Loucy (cell line): ENCODE results near the gene LGALS9C.
"Not testable (repeated sequence)": the region's sequence is repeated elsewhere in the genome, so short reads cannot be mapped to it uniquely, and the experiment has no call there.

ENCODE experiments used
- H2AFZ ChIP-seq: fragments of 200-600 bp; sonication (generic); 2 replicates; pipeline ENCODE4 v1.6.0; 2016; ENCODE audit warnings: antibody characterized with exemption, mild to moderate bottlenecking, low read length, moderate library complexity
- H3F3A ChIP-seq: fragments of 200-600 bp; 2 replicates; pipeline ENCODE4 v1.6.0; 2016; ENCODE audit warnings: antibody characterized with exemption, low read depth, mild to moderate bottlenecking
- H3K27me3 ChIP-seq: fragments of 200-600 bp; sonication (generic); 2 replicates; pipeline ENCODE4 v1.6.1; 2014; ENCODE audit warnings: low read length, mild to moderate bottlenecking; ENCODE audit not compliant: insufficient read depth, poor library complexity, severe bottlenecking
- H3K36me3 ChIP-seq: fragments of 200-600 bp; sonication (generic); 2 replicates; pipeline ENCODE4 v1.6.1; 2016; ENCODE audit warnings: low read length; ENCODE audit not compliant: insufficient read depth
- H3K4me1 ChIP-seq: fragments of 200-600 bp; sonication (generic); 2 replicates; pipeline ENCODE4 v1.5.1; 2014; ENCODE audit warnings: low read length, mild to moderate bottlenecking; ENCODE audit not compliant: insufficient read depth, poor library complexity, severe bottlenecking
- H3K4me2 ChIP-seq: fragments of 200-600 bp; sonication (generic); 2 replicates; pipeline ENCODE4 v1.6.0; 2014; ENCODE audit warnings: antibody characterized with exemption, low read length, low read depth, mild to moderate bottlenecking; ENCODE audit not compliant: poor library complexity, severe bottlenecking
- H3K4me3 ChIP-seq: fragments of 200-600 bp; sonication (generic); 2 replicates; pipeline ENCODE4 v1.5.1; 2014; ENCODE audit warnings: low read length, mild to moderate bottlenecking, mixed read lengths; ENCODE audit not compliant: poor library complexity, severe bottlenecking
- H3K79me2 ChIP-seq: fragments of 200-600 bp; sonication (generic); 2 replicates; pipeline ENCODE4 v1.6.1; 2014; ENCODE audit warnings: low read length; ENCODE audit not compliant: insufficient read depth
- H3K9ac ChIP-seq: fragments of 200-600 bp; sonication (generic); 2 replicates; pipeline ENCODE4 v1.6.0; 2014; ENCODE audit warnings: mild to moderate bottlenecking, low read depth, low read length, moderate library complexity; ENCODE audit not compliant: poor library complexity, severe bottlenecking
- H3K9me2 ChIP-seq: fragments of 200-600 bp; sonication (generic); replicated peaks from 2 replicates; pipeline ENCODE4 v1.6.1; 2016; ENCODE audit warnings: low read depth, low read length, mixed read lengths
- H3K9me3 ChIP-seq: fragments of 200-600 bp; sonication (generic); 2 replicates; pipeline ENCODE4 v1.6.1; 2014; ENCODE audit warnings: mild to moderate bottlenecking, antibody characterized with exemption, low read length, low read depth; ENCODE audit not compliant: insufficient read depth
- H4K20me1 ChIP-seq: fragments of 200-600 bp; sonication (generic); 2 replicates; pipeline ENCODE4 v1.6.0; 2014; ENCODE audit warnings: antibody characterized with exemption, low read length, mild to moderate bottlenecking; ENCODE audit not compliant: insufficient read depth, poor library complexity, severe bottlenecking

Gene LGALS9C

DNA sequence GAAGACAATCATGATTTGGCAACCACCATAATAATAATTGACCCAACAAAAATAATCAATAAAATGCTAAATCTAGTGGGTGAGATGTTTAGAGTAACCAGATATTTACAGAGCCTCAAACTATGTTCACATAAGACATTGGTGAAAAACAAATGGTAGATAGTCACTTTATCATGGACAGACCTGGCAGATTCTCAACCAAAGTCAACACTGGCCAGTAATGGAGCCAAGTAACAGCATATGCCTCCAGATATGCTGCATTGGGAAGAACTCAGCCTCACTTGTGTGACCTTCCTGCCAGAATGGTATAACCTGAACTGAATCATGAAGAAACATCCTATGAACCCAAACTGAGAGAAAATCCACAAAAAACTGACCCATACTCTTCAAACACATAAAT, 53.8 kb downstream of the LGALS9C start:
- H3K4me3 ChIP-seq, H3K79me2 ChIP-seq, H3K4me2 ChIP-seq, H4K20me1 ChIP-seq, H3K9ac ChIP-seq, H3K4me1 ChIP-seq, H3K9me2 ChIP-seq, H3K27me3 ChIP-seq, H3K9me3 ChIP-seq, H3K36me3 ChIP-seq, H3F3A ChIP-seq, H2AFZ ChIP-seq: not testable (repeated sequence)

DNA sequence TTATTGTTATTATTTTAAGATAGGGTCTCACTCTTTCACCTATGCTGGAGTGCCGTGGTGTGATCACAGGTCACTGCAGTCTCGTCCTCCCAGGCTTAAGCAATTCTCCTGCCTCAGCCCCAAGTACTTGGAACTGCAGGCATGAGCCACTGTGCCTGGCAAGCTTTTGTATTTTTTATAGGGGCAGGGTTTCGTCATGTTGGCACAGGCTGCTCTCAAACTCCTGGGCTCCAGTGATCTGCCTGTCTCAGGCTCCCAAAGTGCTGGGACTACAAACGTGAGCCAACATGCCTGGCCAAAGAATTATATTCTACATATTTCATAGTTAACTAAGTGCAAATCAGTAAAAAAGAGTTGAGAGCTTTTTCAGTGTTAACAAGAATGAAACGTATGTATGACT, 65.6 kb downstream of the LGALS9C start:
- not testable (repeated sequence) for H3K4me3 ChIP-seq, H4K20me1 ChIP-seq, H3K9me2 ChIP-seq, H3K27me3 ChIP-seq, H3K4me1 ChIP-seq, H3K79me2 ChIP-seq, H3F3A ChIP-seq, H3K9me3 ChIP-seq, H3K36me3 ChIP-seq, H3K9ac ChIP-seq, H3K4me2 ChIP-seq, H2AFZ ChIP-seq

DNA sequence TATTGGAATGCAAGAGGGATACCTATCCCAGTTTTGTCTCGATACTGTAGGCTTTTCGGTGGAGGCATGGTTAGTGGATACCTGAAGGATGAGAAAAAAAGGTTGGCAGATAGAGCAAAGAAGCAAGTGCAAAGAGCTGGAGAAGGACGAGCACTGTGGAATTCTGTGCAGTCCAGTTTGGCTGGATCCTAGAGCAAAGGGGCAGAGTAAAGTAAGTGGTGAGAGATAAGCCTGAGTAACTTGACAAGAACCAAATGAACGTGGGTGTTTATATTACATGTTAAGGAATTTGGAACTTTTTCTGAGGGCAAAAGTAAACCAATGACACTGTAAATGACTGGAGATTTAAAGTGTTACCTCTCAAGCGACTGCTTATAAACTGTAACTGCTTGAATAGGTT, 66.3 kb downstream of the LGALS9C start:
- not testable (repeated sequence) for H3K9me3 ChIP-seq, H2AFZ ChIP-seq, H3K36me3 ChIP-seq, H3K9ac ChIP-seq, H3K4me1 ChIP-seq, H3K4me2 ChIP-seq, H3K79me2 ChIP-seq, H3K4me3 ChIP-seq, H4K20me1 ChIP-seq, H3F3A ChIP-seq, H3K9me2 ChIP-seq, H3K27me3 ChIP-seq
